ENCODE measurements around the gene AQP5.

Gene AQP5

DNA sequence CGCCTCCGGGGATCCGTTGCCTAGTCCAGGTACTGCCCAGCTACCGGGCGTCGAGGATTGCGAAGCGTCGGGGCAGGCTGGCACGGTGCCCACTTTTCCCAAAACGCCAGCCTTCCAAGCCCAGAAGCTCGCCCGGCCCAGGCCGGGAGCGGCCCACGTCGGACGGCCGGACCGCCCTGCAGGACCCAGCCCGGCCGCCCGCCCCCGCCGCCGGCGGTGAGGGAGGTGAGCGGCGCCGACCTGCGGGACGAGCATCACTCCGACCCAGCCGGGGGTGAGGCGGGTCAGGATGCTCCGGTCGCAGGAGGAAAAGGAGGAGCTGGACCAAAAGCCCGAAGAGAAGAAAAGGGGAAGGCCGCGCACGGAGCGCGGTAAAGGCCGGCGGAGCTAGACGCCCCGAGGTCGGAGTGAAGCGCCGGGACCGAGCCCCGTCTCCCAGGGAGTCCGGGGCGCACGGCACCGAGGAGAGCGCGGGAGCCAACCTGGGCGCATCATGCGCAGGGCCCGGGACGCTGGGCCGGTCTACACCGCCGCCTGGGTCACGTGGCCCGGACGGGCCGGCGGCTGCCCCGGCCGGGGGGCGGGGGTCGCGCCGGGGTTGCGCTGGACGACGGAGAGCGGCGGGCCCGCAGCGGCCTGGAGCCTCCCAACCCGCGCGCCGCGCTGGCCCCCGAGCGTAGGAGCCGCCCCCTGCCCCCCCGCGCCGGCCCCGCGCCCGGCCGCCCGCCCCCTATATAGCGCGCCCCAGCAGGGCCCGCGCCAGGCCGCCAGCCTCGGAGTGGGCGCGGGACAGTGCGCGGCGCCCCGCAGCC lies at the start of gene AQP5:
AQP5 (plus strand) TSS at position 762 of the 812 bp plus-strand sequence. CDS start 146 bp downstream, outside the sequence.
- no peak for DNase-seq (ENCODE audit: low spot score)

DNA sequence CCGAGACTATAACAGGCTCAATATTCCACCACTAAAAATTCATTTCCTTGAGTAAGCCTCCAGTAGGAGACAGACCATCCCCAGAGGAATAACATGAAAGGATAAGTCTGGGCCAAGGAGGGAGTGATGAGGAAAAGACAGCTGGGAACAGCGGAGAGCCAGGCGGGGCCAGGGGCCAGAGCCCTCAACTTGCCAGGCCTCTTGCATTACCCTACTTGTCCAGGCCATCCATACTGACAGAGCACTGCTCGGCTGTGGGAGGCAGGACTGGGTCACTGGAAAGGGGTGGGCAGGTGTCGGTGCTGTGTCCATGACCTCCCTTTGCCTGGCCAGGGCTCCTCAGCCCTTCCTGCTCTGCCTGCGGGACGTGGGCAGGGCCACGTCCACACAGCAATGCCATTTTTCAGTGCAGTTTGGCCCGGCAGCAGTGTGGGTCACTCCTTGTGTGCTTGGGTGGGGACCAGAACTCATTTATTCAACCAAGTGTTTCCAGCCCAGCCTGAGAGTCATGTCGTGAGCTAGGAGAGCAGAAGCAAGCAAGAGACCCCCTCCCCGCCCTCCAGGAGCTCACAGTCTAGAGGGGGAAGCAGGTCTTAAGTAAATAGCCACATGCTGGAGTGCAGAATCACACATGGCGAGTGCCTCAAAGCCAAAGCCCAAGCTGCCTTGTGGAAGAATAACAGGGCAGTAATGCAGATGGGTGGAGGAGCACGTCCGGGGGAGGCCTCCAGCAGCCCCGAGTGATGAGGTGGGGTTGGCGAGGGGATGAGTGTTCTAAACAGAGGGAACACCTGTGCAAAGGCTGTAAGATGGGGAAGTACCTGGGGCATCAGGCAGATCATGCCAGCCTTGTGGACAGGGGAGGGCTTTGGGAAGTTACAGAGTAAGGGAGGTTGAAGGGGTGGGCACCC lies 49.1 kb upstream of the AQP5 start:
- no peak for DNase-seq (ENCODE audit: low spot score)

DNA sequence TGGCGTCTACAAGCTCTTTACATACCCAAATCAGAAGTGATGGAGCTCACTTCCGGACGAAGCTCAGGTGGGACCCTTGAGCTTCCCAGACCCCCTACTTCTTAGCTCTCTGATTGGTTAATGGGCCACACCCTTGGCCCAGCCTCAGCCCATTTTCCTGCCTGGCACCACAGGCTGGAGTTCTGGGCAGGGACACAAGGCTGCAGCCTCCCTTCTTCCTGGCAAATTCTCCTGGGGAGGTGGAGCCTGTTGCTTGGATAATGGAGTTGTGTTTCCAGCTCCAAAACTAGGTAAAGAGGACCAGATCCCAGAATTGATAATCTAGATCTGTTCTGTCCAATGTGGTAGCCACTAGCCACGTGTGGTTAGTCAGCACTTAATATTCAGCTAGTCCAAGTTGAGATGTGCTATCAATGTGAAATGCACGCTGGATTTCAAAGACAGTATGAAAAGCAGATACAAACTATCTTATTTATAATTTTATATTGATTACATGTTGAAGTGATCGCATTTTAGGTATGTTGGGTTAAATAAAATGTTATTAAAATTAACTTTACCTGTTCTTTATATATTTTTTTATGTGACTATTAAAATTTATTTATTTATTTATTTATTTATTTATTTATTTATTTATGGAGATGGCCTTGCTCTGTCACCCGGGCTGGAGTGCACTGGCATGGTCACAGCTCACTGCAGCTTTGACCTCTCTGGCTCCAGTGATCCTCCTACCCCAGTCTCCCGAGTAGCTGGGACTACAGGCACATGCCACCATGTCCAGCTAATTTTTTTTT lies 45.3 kb upstream of the AQP5 start:
- no peak for DNase-seq (ENCODE audit: low spot score)

DNA sequence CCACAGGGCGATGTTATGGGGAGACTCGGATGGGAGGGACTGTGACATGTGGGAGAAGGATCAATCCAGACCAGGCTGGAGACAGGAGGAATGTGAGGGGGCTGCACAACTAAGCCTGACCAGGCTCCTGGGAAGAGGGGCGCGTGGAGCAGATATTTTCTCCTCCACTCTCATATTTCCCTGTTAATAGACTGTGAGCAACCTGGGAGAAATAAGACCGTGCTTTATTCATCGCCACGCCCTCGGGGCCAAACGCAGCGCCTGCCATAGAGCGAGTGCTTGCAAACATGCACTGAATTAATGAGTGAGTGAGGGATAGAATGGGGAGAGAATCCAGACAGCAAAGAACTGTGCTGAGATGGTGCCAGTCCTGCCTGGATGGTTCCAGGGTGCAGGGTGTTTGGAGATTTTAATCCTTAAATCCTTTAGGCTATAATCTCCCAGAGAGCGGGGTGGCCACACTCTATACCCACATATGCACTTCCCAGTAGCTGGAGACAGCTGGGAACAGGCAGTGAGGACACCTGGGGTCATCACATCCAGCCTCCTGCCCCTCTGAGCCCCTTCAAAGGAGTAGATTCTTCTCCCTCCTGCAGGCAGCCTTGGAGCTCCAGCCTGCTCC lies 44.4 kb upstream of the AQP5 start:
- no peak for DNase-seq (ENCODE audit: low spot score)

DNA sequence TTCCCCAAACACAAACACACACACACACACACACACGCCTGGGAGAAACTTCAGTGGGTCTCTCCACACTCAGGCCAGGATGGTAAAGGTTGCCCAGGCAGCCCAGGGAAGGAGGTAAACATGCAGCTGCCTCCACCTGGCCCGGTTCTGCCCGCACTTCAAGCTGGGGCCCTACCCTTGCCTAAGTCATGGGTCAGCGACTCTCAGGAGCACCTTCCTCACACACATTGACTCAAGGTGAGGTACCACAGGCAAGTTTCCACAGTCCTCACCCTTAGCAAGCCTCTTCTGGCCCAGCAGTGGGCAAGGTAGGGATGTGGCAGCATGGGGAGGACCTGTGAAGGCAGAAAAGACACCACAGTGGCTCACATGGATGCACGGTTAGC lies 43.9 kb upstream of the AQP5 start:
- DNase-seq (ENCODE audit: low spot score) = no peak

DNA sequence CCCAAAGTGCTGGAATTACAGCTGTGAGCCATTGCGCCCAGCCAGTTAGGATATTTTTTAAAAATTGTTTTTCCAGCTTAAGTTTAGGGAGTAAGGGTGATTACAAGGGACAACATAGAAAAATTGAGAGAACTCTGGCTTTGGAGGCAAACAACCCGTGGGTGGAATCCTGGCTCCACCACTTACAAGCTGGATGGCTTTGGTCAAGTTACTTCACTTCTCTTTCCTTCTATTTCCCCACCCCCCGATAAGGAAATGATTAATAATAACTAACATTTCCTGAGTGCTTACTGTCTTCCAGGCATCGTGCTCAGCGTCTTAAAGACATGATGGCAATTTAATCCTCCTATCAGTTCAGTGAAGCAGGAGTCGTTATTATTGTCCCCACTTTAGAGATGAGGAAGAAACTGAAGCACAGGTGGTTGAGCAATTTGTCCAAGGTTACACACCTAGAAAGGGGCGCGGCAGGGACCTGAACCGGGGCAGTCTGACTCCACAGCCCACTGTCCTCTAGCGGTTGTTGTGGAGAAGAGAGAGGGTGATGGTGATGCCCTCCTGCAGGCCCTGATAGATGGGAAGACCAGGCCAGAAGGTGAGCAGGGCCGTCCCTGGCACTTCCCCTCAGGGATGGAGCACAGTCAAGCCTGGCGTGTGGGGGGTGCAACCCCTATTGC lies 41.3 kb upstream of the AQP5 start:
- no peak for DNase-seq (ENCODE audit: low spot score)

DNA sequence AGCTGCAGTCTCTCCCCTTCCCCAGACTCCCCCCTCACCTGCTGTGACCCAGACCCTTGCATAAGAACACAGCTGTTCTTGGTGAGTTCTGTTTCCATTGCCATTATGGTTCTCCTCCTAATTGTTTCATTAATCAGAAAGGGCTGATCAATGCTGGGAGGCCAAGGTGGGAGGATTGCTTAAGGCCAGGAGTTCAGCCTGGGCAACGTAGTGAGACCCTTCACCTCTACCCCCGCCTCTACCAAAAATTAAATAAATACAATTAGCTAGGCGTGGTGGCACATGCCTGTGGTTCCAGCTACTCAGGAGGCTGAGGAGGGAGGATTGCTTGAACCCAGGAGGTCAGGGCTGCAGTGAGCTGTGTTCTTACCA lies 40.8 kb upstream of the AQP5 start:
- DNase-seq (ENCODE audit: low spot score) = no peak

DNA sequence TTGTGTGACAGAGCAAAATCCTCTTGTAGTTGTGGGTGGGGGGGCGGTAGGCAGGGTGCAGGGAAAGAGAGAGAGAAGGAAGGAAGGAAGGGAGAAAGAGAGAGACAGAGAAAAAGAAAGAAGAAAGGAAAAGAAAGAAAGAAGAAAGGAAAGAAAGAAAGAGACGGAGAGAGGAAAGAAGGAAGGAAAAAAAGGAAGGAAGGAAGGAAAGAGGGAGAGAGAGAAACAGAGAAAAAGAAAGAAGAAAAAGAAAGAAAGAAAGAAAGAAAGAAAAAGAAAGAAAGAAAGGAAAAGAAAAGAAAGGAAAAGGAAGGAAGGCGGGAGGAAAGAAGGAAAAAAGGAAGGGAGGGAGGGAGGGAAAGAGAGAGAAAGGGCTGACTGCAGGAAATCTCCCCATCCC lies 40.4 kb upstream of the AQP5 start:
- DNase-seq (ENCODE audit: low spot score) = no peak

DNA sequence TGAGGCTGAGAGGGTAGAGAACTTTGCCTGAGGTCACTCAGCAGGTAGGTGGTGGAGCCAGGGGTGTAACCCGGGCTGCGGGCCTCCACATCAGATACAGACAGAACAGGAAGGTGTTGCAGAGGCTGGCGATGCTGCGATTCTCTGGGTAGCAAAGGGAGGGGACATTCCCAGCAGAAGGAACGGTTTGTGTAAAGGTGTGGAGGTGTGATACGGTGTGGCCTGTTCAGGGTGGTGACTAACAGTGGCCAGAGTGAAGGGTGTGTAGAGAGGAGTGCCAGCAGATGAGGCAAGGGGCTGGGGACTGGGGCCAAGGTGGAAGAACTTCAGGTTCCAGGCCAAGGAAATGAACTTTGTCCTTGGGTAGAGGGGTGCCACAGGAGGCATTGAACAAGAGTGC lies 39.7 kb upstream of the AQP5 start:
- no peak for DNase-seq (ENCODE audit: low spot score)

DNA sequence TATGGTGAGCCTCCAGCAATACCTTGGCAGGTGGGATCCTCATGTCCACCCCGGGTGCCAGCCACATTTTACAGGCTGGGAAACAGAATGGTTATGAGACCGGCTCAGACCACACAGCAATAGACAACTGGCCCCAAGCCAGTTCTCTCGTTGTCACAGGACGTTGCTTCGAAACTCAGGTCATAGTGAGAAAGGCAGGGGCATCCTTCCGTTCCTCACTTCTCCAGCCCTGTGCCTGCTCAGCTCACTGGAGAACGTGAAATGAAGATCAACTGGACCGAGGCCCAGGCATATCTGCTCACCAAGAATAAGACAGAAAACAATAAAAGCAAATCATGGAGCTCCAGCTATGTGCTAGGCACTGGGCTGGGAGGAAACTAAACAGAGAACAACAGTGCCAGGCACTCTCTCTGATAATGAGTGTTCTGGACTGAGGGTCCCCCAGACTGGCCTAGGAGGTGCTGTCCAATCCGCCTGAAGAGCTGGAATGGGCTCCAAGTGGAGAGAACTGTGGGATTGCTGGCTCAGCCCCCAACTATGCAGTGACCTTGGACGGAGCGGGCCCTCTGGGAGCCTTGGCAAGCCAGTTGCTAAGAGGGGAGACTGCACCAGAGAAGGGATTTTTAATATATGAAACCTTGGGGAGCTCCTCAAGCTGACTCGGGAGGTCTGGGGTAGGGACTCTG lies 39.2 kb upstream of the AQP5 start:
- no peak for DNase-seq (ENCODE audit: low spot score)

DNA sequence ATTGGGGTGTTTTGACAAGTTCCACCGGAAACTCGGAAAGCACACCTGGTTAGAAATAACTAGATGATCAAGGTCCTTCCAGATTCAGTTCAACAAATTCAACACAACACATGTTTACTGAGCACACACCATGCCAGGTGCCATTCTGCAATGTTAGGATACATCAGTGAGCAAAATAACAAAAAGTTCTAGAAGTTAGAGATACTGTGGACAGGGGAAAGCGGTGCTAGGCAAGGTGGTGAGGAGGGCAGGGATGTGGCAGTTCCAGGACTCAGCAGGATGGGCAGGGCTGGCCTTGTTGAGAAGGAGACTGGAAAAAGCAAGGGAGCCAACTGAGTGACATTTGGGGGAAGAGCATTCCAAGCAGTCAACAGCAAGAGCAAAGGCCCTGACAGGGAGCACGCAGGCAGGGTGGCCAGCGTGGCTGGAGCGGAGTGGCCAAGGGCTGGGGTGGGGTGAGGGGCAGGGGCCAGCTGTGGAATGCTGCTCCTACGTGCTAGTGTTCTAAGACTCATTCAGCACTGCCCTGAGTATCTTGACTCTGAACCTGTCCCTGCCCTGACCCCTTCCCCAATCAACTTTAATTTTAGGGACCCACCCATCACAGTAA lies 38.5 kb upstream of the AQP5 start:
- no peak for DNase-seq (ENCODE audit: low spot score)

DNA sequence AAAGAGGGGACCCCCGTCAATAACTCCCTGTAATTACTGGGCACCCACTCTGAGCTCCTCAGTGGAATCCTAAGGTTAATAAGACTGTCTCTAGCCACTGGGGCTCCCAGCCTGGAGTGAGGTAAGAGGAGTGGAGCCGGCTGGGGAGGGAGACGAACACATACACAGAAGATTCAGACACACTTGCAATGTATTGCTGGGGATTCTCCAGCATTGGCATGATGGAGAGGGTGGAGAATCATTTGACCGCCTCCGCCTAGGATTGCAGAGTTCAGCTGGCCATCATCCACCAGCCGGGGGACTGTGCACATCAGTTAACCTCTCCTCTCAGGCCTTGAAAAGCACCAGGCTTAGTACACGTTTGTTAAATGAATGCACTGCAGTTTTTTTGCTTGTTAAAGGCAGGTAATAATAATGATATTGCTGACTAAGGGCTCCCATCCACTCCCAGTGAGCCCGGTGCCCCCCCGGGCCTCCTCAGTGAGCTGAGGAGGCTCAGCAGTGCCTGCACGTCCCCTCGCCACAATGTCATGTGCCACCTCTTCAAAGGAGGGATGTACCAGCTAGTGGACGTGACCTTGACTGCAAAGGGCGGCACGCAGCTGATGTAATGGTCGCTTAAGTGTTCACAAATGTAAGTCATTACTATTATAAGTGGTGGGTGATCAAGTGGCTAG lies 37.7 kb upstream of the AQP5 start:
- no peak for DNase-seq (ENCODE audit: low spot score)

DNA sequence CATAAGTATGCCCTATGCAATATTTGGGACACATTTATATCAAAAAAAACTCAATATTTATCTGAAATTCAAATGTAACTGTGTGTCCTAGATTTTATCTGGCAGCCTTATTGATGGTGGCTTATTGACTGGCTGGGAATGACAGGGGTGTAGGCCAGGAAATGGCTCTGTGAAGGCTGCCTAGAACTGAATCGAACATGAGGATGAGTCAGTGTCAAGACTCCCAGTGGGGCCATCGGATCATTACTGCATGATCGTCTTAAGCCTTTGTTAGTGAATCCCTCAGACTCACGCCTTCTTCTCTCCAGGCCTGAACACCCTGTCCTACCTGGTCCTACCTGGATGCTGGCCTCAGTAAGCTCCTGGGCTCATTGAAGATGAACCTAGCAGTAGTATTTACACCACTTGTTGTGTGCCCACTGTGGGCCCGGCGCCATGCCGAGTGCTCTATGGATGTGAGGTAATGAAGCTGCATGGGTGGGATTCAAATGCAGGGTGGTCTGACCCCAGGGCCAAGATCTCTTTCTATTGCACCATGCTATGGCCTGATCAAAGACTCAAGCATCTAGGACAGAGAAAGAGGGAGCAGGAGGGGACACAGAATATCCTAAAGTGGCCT lies 36.9 kb upstream of the AQP5 start:
- DNase-seq (ENCODE audit: low spot score) = no peak

DNA sequence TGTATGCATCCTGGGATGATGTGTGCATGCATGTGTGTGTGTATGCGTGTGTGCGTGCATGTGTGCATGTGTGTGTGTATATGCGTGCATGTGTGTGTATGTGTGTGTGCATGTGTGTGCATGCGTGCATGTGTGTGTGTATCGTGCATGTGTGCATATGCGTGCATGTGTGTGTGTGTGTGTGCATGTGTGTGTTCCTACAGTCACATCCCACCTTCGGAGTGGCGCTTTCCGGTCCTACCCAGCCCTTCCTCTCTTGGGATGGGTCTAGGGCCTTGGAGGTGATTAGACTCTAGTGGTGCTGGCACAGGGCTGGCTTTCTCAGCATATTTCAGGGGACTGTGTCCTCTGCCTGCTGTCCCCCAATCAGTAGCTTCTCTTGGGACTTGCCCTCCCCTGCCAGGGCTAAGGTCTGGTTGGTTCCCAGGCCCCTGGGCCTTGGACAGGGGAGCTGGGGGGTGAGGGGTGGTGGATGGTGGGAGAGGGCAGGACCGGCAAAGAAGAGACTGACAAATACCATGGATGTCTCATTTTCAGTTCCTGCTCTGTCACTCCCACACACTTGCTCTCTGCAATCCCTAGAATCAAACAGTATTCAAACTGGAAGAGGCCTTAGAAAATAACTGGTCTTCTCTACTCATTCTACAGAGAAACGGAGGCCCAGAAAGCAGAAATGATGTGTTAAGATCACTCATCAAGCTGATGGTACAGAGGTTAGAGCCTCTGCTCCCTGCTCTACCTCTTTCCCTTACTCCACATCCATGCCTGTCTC lies 36.1 kb upstream of the AQP5 start:
- no peak for DNase-seq (ENCODE audit: low spot score)

DNA sequence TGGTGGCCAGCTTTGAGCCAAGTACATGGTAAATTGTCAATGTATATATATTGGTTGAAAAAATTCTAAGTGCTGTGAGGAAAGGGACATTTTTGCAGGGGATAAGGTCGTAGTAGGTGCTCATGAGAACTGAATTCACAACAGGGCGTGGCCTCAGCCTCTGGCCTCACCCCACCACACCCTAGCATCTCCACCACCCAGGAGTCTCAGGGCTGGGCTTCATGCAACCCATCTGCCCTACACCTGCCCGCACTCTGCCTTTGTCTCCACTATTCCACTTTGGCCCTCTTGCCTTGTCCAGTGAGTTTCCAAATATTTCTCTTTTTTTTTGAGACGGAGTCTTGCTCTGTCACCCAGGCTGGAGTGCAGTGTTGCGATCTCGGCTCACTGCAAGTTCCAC lies 33.2 kb upstream of the AQP5 start:
- no peak for DNase-seq (ENCODE audit: low spot score)

DNA sequence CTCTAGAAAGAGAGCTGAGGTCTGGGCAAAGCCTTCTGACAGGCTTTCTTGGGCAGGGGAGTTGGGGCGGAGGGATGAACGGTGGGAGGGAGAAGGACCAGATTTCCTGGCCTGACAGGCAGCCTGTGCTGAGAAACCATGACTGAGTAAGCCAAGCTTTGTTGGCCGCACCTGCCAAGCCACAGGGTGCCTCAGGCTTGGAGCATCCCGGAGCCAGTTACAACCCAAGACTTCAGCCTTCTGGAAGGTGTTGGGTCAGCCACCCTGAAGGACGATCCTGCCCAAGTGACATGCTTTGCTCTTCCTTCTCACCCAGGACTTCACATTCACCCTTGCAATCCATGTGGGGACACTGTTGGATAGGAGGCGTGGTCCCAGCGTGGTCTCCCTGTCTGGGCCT lies 32.1 kb upstream of the AQP5 start:
- no peak for DNase-seq (ENCODE audit: low spot score)

DNA sequence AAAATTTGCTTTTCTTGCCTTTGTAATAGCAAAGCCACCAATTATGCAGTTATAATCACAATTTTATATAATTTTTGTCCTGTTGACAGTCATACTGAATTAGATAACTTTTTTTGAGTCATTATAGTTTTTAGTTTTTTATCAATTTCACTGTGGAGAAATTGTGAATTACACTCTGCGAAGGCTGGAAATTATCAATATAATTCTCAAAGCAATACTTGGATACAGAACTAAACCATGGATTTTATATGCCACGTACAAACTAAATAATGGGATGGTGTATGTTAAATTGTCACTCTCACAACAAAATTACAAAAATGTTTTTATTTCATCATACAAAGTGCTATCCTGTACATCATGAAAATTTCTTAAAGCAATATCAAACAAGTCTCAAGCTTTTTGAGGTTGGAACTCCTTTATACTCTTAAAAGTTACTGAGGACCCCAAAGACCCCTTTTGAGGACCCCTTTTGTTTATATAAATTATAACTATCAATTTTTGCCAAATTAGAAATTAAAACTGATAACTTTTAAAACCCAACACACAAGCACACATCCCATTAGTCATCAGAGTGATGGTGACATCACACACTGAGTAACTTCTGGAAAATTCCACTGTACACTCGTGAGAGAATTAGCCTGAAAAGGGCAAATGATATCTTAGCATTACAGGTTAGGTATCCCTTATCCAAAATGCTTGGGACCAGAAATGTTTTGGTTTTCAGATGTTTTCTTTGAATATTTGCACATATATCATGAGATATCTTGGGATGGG lies 31.0 kb upstream of the AQP5 start:
- DNase-seq (ENCODE audit: low spot score) = no peak

DNA sequence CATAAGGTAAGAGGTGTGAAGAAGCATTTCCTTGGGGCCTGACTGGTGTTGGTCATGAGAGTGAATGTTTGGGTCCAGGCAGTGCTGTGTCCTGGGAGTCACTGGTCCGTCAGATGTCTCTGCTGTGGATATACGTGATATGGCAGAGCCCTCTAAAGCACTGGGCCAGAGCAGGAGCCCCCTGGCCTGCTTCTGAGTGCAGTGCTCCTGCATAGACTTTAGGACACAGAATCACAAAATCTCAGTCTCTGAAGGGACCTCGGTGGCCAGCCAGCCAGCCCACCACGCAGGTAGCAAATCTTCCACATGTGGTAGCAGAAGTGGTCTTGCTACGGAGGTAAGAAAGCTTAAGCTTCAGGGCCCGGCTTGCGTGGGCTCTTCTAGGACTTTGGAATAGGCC lies 29.6 kb upstream of the AQP5 start:
- no peak for DNase-seq (ENCODE audit: low spot score)

All from pons (tissue), 1 donor.